CD14-positive monocyte (primary cell): ENCODE measurements around the gene ADORA2A. TPM values are rescaled to one million over a fixed set of nuclear protein-coding genes. Genes with fewer than 3 reads are reported as not detected.

Experiments
- DNase-seq, 3 donors: peaks; one replicate each; pipeline ENCODE4 v3.0.0-alpha.2; 2011 to 2022
- H2AFZ ChIP-seq: 2 replicates; pipeline ENCODE4 v1.6.0; 2012; ENCODE audit warnings: mild to moderate bottlenecking, low read depth, low read length, inconsistent platforms; ENCODE audit not compliant: insufficient read depth, poor library complexity, severe bottlenecking
- H3K27ac ChIP-seq, 2 donors: 1 replicate in 1 of 2; 2 replicates in 1 of 2; pipeline ENCODE4 v1.5.1; 2012 to 2013; ENCODE audit warnings: low read length in 2 of 2, control low read depth in 1 of 2, inconsistent platforms in 1 of 2, low read depth in 1 of 2, mild to moderate bottlenecking in 1 of 2
- H3K27me3 ChIP-seq, 2 donors: one replicate each; pipeline versions ENCODE4 v1.6.0 to v1.6.1; 2011 to 2013; ENCODE audit warnings: low read length in 2 of 2; ENCODE audit not compliant: control insufficient read depth in 2 of 2, insufficient read depth in 2 of 2
- H3K36me3 ChIP-seq, 2 donors: replicated peaks in 1 of 2; 1 replicate in 1 of 2; 2 replicates in 1 of 2; pipeline versions ENCODE4 v1.5.1 to v1.6.1; 2012 to 2013; ENCODE audit warnings: low read length in 2 of 2, control low read depth in 1 of 2, inconsistent platforms in 1 of 2, mild to moderate bottlenecking in 1 of 2; ENCODE audit not compliant: insufficient read depth in 2 of 2, control insufficient read depth in 1 of 2
- H3K4me1 ChIP-seq, 2 donors: 1 replicate in 1 of 2; 2 replicates in 1 of 2; pipeline versions ENCODE4 v1.5.1 to v1.6.1; 2012 to 2013; ENCODE audit warnings: low read length in 2 of 2, control low read depth in 1 of 2, inconsistent platforms in 1 of 2, mild to moderate bottlenecking in 1 of 2, moderate library complexity in 1 of 2; ENCODE audit not compliant: insufficient read depth in 2 of 2, control insufficient read depth in 1 of 2
- H3K4me2 ChIP-seq: replicated peaks from 2 replicates; pipeline ENCODE3; 2012; ENCODE audit warnings: low read length, moderate library complexity, mild to moderate bottlenecking; ENCODE audit not compliant: poor library complexity, severe bottlenecking; ENCODE audit errors: extremely low read depth
- H3K4me3 ChIP-seq, 3 experiments: fragments of 200-600 bp in 1 of 3; sonication (generic) in 1 of 3; replicated peaks in 1 of 3; 1 replicate in 2 of 3; 2 replicates in 1 of 3; pipeline ENCODE4 v1.5.1; 2011 to 2013; ENCODE audit warnings: low read length in 3 of 3, mild to moderate bottlenecking in 3 of 3, control low read depth in 2 of 3, low read depth in 2 of 3, inconsistent platforms in 1 of 3, moderate library complexity in 1 of 3
- H3K79me2 ChIP-seq: 2 replicates; pipeline ENCODE4 v1.6.0; 2012; ENCODE audit warnings: mild to moderate bottlenecking, control low read depth, inconsistent platforms, low read length, moderate library complexity; ENCODE audit not compliant: insufficient read depth
- H3K9ac ChIP-seq: 2 replicates; pipeline ENCODE4 v1.6.0; 2017; ENCODE audit warnings: low read length, mild to moderate bottlenecking; ENCODE audit not compliant: insufficient read depth, poor library complexity, severe bottlenecking
- H3K9me3 ChIP-seq, 2 donors: replicated peaks in 1 of 2; 1 replicate in 1 of 2; 2 replicates in 1 of 2; pipeline versions ENCODE4 v1.5.1 to v1.6.1; 2012 to 2013; ENCODE audit warnings: low read length in 2 of 2, control low read depth in 1 of 2; ENCODE audit not compliant: control insufficient read depth in 1 of 2, insufficient read depth in 1 of 2
- H4K20me1 ChIP-seq: 2 replicates; pipeline ENCODE4 v1.6.0; 2012; ENCODE audit warnings: mild to moderate bottlenecking, low read length, control low read depth, moderate library complexity; ENCODE audit not compliant: insufficient read depth
- H3K27ac Mint-ChIP-seq, 7 donors: one replicate each; pipeline ENCODE4 v1.8.0; 2020; ENCODE audit warnings: mild to moderate bottlenecking in 7 of 7, mixed read lengths in 7 of 7, moderate library complexity in 6 of 7, inconsistent platforms in 2 of 7
- H3K27me3 Mint-ChIP-seq, 3 donors: one replicate each; pipeline ENCODE4 v1.8.0; 2021 to 2022; ENCODE audit warnings: low read depth in 3 of 3, mild to moderate bottlenecking in 3 of 3, mixed read lengths in 3 of 3, moderate library complexity in 3 of 3, inconsistent platforms in 1 of 3
- H3K36me3 Mint-ChIP-seq, 2 donors: one replicate each; pipeline ENCODE4 v1.8.0; 2020; ENCODE audit warnings: mixed read lengths in 2 of 2, inconsistent platforms in 1 of 2, mild to moderate bottlenecking in 1 of 2
- H3K4me1 Mint-ChIP-seq: one replicate; pipeline ENCODE4 v1.8.0; 2020; ENCODE audit warnings: mild to moderate bottlenecking, mixed read lengths
- H3K4me3 Mint-ChIP-seq, 2 donors: one replicate each; pipeline ENCODE4 v1.8.0; 2020; ENCODE audit warnings: mild to moderate bottlenecking in 2 of 2, mixed read lengths in 2 of 2, moderate library complexity in 1 of 2
- H3K9me3 Mint-ChIP-seq, 7 donors: one replicate each; pipeline ENCODE4 v1.8.0; 2020 to 2022; ENCODE audit warnings: mixed read lengths in 7 of 7, mild to moderate bottlenecking in 6 of 7, moderate library complexity in 6 of 7, inconsistent platforms in 2 of 7
- CTCF ChIP-seq: fragments of 200-600 bp; IDR thresholded peaks from one replicate; pipeline ENCODE4 v1.8.0; 2022; ENCODE audit warnings: antibody characterized with exemption, mild to moderate bottlenecking
- WGBS: methylation state at CpG from one replicate; pipeline ENCODE4 v1.1.5; 2013; ENCODE audit warnings: missing lambda C conversion rate; ENCODE audit not compliant: insufficient coverage; 5-methylcytosine and 5-hydroxymethylcytosine counted together
- intact Hi-C, 2 donors: fragments of 100-400 bp; cut with micrococcal nuclease; formaldehyde crosslinking; loops; one replicate each; pipeline versions ENCODE4 v1.15.0 to v1.15.1; 2023
- polyA plus RNA-seq, 3 donors: library from polyadenylated mRNA; depleted of rRNA in 1 of 3; unstranded in 2 of 3; stranded (reverse) in 1 of 3; fragments of 300-500 nt in 2 of 3; fragments of >200 nt in 1 of 3; fragmentation: Illumina TruSeq in 2 of 3; gene quantifications; 1 replicate in 2 of 3; 2 replicates in 1 of 3; pipeline ENCODE4 v1.2.3, GENCODE V29; 2012 to 2021

The ADORA2A gene
- polyA plus RNA-seq, 3 donors, result 5.8 to 10.2 (median 6.5) TPM

DNA sequence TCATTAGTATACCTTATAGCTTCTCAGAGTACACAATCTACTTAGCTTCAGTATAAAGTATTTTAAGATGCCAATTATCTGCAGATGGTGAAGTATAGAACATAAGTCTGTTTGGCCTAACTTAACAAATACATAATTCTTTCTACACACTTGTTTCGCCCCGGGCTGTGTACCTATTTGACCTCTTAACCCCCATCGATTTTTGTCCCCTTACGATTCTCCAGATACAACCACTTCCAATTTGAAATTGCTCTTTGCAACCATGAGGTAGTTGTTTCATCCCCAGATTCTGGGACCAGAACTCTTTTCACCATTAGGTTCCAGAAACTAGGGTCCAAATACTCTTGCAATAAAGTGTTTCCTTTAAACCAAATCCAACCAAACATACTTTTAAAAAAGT lies 57.8 kb downstream of the ADORA2A start:
- H3K9me3 Mint-ChIP-seq, result peaks cover 0 to 2% (median 0%) of the 10 kb centered on the region in 7 donors
- H4K20me1 ChIP-seq, result no peaks in the 10 kb centered on the region
- no peaks in the 10 kb centered on the region for H3K79me2 ChIP-seq
- peak overlapping the region in 1 of 7 donors; percentile 33 for H3K27ac Mint-ChIP-seq
- H3K27me3 Mint-ChIP-seq, result peaks cover 0 to 3% (median 0%) of the 10 kb centered on the region in 3 donors
- H3K36me3 Mint-ChIP-seq, result peaks cover 0 to 3% of the 10 kb centered on the region in 2 donors
- H3K27ac ChIP-seq, result no peak overlapping the region
- no peaks in the 10 kb centered on the region for H3K27me3 ChIP-seq
- peaks cover 58% of the 10 kb centered on the region for H3K4me1 Mint-ChIP-seq
- 100% methylated on average over 4 of the region's 4 CpGs for WGBS
- H3K4me1 ChIP-seq, result peaks cover 58 to 64% of the 10 kb centered on the region in 2 donors
- no peak for TF ChIP-seq CTCF
- no peak overlapping the region for H3K4me3 Mint-ChIP-seq
- DNase-seq, result no peak
- H3K36me3 ChIP-seq, result no peaks in the 10 kb centered on the region
- H2AFZ ChIP-seq, result no peak overlapping the region
- H3K4me3 ChIP-seq, result no peak overlapping the region
- intact Hi-C loops, result no loop called here
- no peak overlapping the region for H3K9ac ChIP-seq
- no peak overlapping the region for H3K4me2 ChIP-seq
- no peaks in the 10 kb centered on the region for H3K9me3 ChIP-seq

DNA sequence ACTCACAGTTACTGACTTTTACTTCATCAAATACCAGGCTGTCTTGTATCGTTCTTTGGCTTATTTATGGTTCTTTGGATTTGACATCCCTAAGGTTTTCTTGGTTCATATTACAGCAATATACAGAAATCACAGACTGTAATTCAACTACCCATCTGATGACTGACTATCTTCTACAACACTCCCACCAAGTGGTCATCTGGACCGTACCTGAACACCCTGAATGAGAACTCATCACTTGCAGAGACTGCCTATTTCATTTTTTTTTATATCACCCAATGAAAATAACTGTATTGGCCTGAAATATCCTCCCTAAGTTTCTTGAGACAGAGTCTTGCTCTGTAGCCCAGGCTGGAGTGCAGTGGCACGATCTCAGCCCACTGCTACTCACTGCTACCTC lies 58.2 kb downstream of the ADORA2A start:
- H4K20me1 ChIP-seq, result no peaks in the 10 kb centered on the region
- 78% methylated on average over 3 of the region's 3 CpGs for WGBS
- H2AFZ ChIP-seq, result no peak overlapping the region
- H3K4me2 ChIP-seq, result no peak overlapping the region
- peak overlapping the region in 3 of 7 donors; percentile 54 to 74 (median 62) for H3K27ac Mint-ChIP-seq
- H3K9me3 ChIP-seq, result no peaks in the 10 kb centered on the region
- intact Hi-C loops, result no loop called here
- H3K27ac ChIP-seq, result no peak overlapping the region
- H3K4me3 Mint-ChIP-seq, result no peak overlapping the region
- H3K36me3 Mint-ChIP-seq, result peaks cover 0 to 3% of the 10 kb centered on the region in 2 donors
- H3K27me3 ChIP-seq, result no peaks in the 10 kb centered on the region
- no peaks in the 10 kb centered on the region for H3K36me3 ChIP-seq
- H3K4me1 ChIP-seq, result peaks cover 57 to 64% of the 10 kb centered on the region in 2 donors
- H3K9me3 Mint-ChIP-seq, result peaks cover 0 to 2% (median 0%) of the 10 kb centered on the region in 7 donors
- no peaks in the 10 kb centered on the region for H3K79me2 ChIP-seq
- H3K4me3 ChIP-seq, result no peak overlapping the region
- H3K4me1 Mint-ChIP-seq, result peaks cover 57% of the 10 kb centered on the region
- TF ChIP-seq CTCF, result no peak
- no peak for DNase-seq
- H3K9ac ChIP-seq, result no peak overlapping the region
- H3K27me3 Mint-ChIP-seq, result peaks cover 0 to 3% (median 0%) of the 10 kb centered on the region in 3 donors
